ENCODE measurements around the gene TPST2. TPM values are rescaled to one million over a fixed set of nuclear protein-coding genes. Genes with fewer than 3 reads are reported as not detected.

Gene TPST2
- total and polyA plus RNA-seq, 12 donors: 15.7 to 167 (median 57.0) TPM

DNA sequence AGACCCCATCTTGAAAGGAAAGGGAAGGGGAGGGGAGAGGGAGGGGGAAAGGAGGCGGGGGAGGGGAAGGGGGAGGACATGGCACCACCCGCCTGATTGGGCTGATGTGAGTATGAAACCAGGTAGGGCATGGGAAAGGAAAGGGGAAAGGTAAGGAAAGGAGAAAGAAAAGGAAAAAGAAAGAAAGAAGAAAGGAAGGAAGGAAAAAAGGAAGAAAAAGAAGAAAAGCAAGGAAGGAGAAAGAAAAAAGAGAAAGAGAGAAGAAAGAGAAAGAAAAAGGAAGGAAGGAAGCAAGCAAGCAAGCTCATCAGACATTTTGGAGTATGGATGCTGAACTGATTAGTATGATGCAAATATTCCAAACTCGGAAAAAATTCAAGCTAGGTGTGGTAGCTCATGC lies 41.6 kb downstream of the TPST2 start:
- no peaks in the 10 kb centered on the region for H3K9me3 ChIP-seq (replicated peaks in 1 of 3)
- no peak overlapping the region for H3K4me3 ChIP-seq
- peaks cover 32 to 36% of the 10 kb centered on the region in 2 donors for H3K4me1 ChIP-seq (replicated peaks in 1 of 2)
- H3K27me3 ChIP-seq: no peaks in the 10 kb centered on the region
- TF ChIP-seq, protein P1, sequence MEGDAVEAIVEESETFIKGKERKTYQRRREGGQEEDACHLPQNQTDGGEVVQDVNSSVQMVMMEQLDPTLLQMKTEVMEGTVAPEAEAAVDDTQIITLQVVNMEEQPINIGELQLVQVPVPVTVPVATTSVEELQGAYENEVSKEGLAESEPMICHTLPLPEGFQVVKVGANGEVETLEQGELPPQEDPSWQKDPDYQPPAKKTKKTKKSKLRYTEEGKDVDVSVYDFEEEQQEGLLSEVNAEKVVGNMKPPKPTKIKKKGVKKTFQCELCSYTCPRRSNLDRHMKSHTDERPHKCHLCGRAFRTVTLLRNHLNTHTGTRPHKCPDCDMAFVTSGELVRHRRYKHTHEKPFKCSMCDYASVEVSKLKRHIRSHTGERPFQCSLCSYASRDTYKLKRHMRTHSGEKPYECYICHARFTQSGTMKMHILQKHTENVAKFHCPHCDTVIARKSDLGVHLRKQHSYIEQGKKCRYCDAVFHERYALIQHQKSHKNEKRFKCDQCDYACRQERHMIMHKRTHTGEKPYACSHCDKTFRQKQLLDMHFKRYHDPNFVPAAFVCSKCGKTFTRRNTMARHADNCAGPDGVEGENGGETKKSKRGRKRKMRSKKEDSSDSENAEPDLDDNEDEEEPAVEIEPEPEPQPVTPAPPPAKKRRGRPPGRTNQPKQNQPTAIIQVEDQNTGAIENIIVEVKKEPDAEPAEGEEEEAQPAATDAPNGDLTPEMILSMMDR (IDR thresholded peaks at IDR 0.05): no peak
- TF ChIP-seq POLR2A (IDR thresholded peaks at IDR 0.05): no peak
- intact Hi-C loops (cut with DNase I): no loop called here
- WGBS, 4 donors: 92 to 94% (median 93%) methylated on average over 3 of the region's 3 CpGs
- no peak overlapping the region for H3K27ac ChIP-seq
- H3K36me3 ChIP-seq (replicated peaks in 1 of 2): no peaks in the 10 kb centered on the region
- no peak for DNase-seq

DNA sequence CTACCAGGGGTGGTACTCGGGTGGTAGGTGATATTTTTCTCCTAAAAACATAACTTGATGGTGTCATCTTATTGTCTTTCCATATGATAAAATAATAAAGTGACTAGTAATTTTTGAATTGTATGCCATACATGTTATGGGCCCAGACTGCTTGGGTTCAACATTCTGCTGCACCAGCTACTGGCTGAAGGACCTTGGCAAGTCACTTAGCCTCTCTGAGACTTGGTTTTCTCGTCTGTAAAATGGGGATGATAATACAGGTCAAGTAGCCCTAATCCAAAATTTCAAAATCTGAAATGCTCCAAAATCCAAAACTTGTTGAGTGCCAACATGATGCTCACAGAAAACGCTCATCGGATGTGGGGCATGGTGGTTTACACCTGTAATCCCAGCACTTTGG lies 42.1 kb downstream of the TPST2 start:
- Histone ChIP-seq H3K4me3 (no peak overlapping the region), H3K36me3 (replicated peaks in 1 of 2) (no peaks in the 10 kb centered on the region), H3K27ac (no peak overlapping the region), H3K4me1 (replicated peaks in 1 of 2) (peaks cover 32 to 36% of the 10 kb centered on the region in 2 donors), H3K9me3 (replicated peaks in 1 of 3) (no peaks in the 10 kb centered on the region), H3K27me3 (no peaks in the 10 kb centered on the region)
- no peak for DNase-seq
- WGBS, 4 donors: 88 to 94% (median 93%) methylated on average over 4 of the region's 4 CpGs
- intact Hi-C loops (cut with DNase I): no loop called here
- TF ChIP-seq POLR2A (IDR thresholded peaks at IDR 0.05): no peak
- TF ChIP-seq, protein P1 (IDR thresholded peaks at IDR 0.05): no peak

DNA sequence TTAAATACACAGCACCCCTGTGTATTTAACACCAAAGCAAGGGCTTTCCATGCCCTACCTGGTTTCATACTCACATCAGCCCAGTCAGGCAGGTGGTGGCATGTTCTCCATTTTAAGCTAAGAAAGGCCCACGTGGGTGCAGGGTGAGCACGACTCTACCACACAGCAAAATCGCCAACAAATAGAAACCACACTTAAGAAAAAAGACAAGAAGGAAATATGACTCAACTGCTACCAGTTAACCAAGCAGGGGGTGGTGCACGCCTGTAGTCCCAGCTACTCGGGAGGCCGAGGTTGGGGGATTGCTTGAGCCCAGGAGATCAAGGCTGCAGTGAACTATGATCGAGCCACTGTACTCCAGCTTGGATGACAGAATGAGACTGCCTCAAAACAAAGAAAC lies 42.5 kb downstream of the TPST2 start:
- H3K4me3 ChIP-seq: no peak overlapping the region
- intact Hi-C loops (cut with DNase I): no loop called here
- no peaks in the 10 kb centered on the region for H3K36me3 ChIP-seq (replicated peaks in 1 of 2)
- no peak for TF ChIP-seq POLR2A (IDR thresholded peaks at IDR 0.05)
- TF ChIP-seq, protein P1 (IDR thresholded peaks at IDR 0.05): no peak
- no peaks in the 10 kb centered on the region for H3K9me3 ChIP-seq (replicated peaks in 1 of 3)
- no peaks in the 10 kb centered on the region for H3K27me3 ChIP-seq
- H3K4me1 ChIP-seq (replicated peaks in 1 of 2): peaks cover 32 to 35% of the 10 kb centered on the region in 2 donors
- no peak for DNase-seq
- 81 to 91% (median 84%) methylated on average over 7 of the region's 7 CpGs for WGBS, 4 donors
- no peak overlapping the region for H3K27ac ChIP-seq

DNA sequence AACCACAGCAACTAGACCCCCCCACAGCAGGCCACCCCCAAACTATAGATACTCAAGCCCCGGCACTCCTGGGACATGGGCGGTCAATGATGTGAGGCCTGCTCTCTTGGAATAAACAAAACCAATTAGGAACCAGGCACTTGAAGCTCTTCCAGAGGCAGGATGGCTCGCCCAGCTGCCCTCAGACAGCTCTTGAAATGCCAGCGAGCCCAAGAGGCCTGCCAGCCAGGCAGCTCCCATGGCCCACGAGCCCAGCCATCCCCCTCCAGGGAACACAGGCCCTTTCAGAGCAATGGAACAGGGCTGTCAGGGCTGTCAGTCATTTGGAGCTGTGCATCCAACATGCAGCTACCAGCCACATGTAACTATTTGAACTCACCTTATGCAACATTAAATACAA lies 43.6 kb downstream of the TPST2 start:
- intact Hi-C loops (cut with DNase I): no loop called here
- no peak overlapping the region for H3K4me3 ChIP-seq
- no peaks in the 10 kb centered on the region for H3K9me3 ChIP-seq (replicated peaks in 1 of 3)
- peaks cover 0 to 4% of the 10 kb centered on the region in 2 donors for H3K36me3 ChIP-seq (replicated peaks in 1 of 2)
- WGBS, 4 donors: 82 to 97% (median 87%) methylated on average over 3 to 5 of the region's 5 CpGs
- TF ChIP-seq POLR2A (IDR thresholded peaks at IDR 0.05): no peak
- TF ChIP-seq, protein P1 (IDR thresholded peaks at IDR 0.05): no peak
- DNase-seq: no peak
- no peaks in the 10 kb centered on the region for H3K27me3 ChIP-seq
- peaks cover 30 to 33% of the 10 kb centered on the region in 2 donors for H3K4me1 ChIP-seq (replicated peaks in 1 of 2)
- H3K27ac ChIP-seq: no peak overlapping the region

Measured in adrenal gland (tissue), 12 donors.